SK-N-SH (cell line): ENCODE data around the gene OSGIN1.

Source experiments
- CTCF ChIP-seq: fragments of 200-600 bp; sonication (generic); IDR thresholded peaks from 2 replicates; pipeline ENCODE4 v1.6.1; 2017; ENCODE audit warnings: antibody characterized with exemption, mild to moderate bottlenecking, moderate library complexity
- ELF1 ChIP-seq: IDR thresholded peaks from 2 replicates; pipeline ENCODE4 v1.4.0; 2012
- EZH2phosphoT487 ChIP-seq: fragments of 200-600 bp; sonication (generic); IDR thresholded peaks from 2 replicates; pipeline ENCODE4 v1.6.1; 2017; ENCODE audit warnings: low read depth, mixed run types, mild to moderate bottlenecking, antibody characterized with exemption, moderate library complexity, borderline replicate concordance
- NFIC ChIP-seq: IDR thresholded peaks from 2 replicates; pipeline ENCODE4 v1.4.0; 2012; ENCODE audit warnings: borderline replicate concordance
- YY1 ChIP-seq: IDR thresholded peaks from 2 replicates; pipeline ENCODE4 v1.4.0; 2012; ENCODE audit warnings: low read depth, mild to moderate bottlenecking

- TF ChIP-seq CTCF = no peak
- TF ChIP-seq ELF1 = no peak
- TF ChIP-seq NFIC = no peak
- no peak for TF ChIP-seq YY1
- no peak for TF ChIP-seq EZH2phosphoT487
Measured at GRCh38 chr16:83979441-83979840, 26.4 kb downstream of the OSGIN1 start.
